Hematopoietic multipotent progenitor cell treated with erythropoietin and hydrocortisone succinate and interleukin-3 and kit ligand, for 15 days (in vitro differentiated cells): ENCODE measurements around the gene MRPS23.

ENCODE experiments used
- DNase-seq: peaks from one replicate; pipeline ENCODE4 v3.0.0-alpha.2; 2015; ENCODE audit warnings: low spot score

The MRPS23 gene

DNA sequence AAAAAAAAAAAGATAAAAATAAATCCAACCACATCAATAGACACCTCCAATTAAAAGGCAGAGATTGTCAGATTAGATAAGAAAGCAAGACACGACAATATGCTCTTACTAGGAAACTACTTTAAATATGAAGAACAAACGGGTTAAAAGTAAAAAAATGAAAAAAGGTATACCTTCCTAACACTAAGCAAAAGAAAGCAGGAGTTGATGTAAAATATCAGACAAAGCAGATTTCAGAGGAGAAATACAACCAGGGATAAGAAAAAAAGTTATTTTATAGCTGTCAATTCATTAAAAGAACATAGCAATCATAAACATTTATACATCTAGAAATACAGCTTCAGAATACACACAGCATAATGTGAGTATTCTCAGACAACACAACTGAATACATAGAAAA is 55.0 kb downstream of the MRPS23 start:
- DNase-seq: no peak

DNA sequence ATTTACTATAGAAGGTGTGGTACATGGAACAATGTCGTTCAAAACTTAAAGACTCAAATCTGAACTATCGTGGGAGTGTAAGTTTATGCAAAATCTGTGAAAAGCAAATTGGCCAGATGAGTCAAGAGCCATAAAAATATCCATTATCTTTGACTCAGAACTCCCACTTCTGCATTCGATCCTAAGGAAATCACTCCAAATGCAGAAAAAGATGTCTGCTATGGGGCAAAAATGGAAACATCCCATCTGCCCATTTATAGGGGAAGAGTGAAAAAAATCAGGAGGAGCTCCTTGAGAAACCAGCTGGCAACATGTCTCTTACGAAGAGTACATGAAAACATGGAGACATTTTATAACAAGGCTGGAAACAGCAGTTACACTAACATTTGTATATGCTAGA is 61.1 kb downstream of the MRPS23 start:
- no peak for DNase-seq

DNA sequence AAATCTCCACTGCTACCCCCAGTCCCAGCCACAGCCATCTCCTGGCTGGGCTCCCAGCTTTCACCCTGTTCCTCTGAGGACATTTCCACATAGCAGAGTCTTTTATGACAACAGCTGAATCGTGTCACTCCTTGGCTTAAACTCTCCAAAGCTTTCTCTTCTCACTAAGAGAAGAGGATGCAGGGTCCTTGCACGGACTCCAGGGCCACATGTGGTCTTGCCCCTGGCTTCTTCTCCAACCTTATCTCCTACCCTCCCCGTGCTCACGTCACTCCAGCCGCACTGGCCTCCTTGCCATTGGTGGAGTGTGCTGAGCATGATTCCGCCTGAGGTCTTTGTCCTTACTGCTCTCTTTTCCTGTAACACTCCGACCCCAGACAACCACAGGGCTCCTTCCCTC is 64.8 kb downstream of the MRPS23 start:
- DNase-seq: no peak
